ENCODE measurements around the gene TGFB2. TPM values are rescaled to one million over a fixed set of nuclear protein-coding genes. Genes with fewer than 3 reads are reported as not detected.

Gene TGFB2
- total RNA-seq, 1 donor from 2014 or later, result 122 TPM

- DNase-seq (ENCODE audit: low read depth in 2 of 2), result peak; percentile 59 to 66
Measured at GRCh38 chr1:218384581-218384993, 39.5 kb downstream of the TGFB2 start.

- no peak for DNase-seq (ENCODE audit: low read depth in 2 of 2)
Measured at GRCh38 chr1:218388591-218388990, 43.5 kb downstream of the TGFB2 start.

- DNase-seq (ENCODE audit: low read depth in 2 of 2), result peak; percentile 32 to 38
Measured at GRCh38 chr1:218390618-218391017, 45.5 kb downstream of the TGFB2 start.

- DNase-seq (ENCODE audit: low read depth in 2 of 2), result no peak
Measured at GRCh38 chr1:218392780-218393179, 47.6 kb downstream of the TGFB2 start.

- DNase-seq (ENCODE audit: low read depth in 2 of 2), result no peak
Measured at GRCh38 chr1:218394416-218394815, 49.3 kb downstream of the TGFB2 start.

- no peak for DNase-seq (ENCODE audit: low read depth in 2 of 2)
Measured at GRCh38 chr1:218394989-218395388, 49.9 kb downstream of the TGFB2 start.

- DNase-seq (ENCODE audit: low read depth in 2 of 2), result no peak
Measured at GRCh38 chr1:218395916-218396315, 50.8 kb downstream of the TGFB2 start.

- peak in 1 of 2 donors; percentile 39 for DNase-seq (ENCODE audit: low read depth in 2 of 2)
Measured at GRCh38 chr1:218397752-218398339, 52.7 kb downstream of the TGFB2 start.

- DNase-seq (ENCODE audit: low read depth in 2 of 2), result no peak
Measured at GRCh38 chr1:218400624-218401023, 55.5 kb downstream of the TGFB2 start.

GRCh38 chr1:218401441-218401997 is 56.4 kb downstream of the TGFB2 start:
- DNase-seq (ENCODE audit: low read depth in 2 of 2), result no peak

GRCh38 chr1:218401998-218402785 is 57.1 kb downstream of the TGFB2 start:
- DNase-seq (ENCODE audit: low read depth in 2 of 2), result no peak

- DNase-seq (ENCODE audit: low read depth in 2 of 2), result no peak
Measured at GRCh38 chr1:218402786-218403120, 57.6 kb downstream of the TGFB2 start.

GRCh38 chr1:218403300-218403699 is 58.2 kb downstream of the TGFB2 start:
- no peak for DNase-seq (ENCODE audit: low read depth in 2 of 2)

- no peak for DNase-seq (ENCODE audit: low read depth in 2 of 2)
Measured at GRCh38 chr1:218407630-218408029, 62.5 kb downstream of the TGFB2 start.

- no peak for DNase-seq (ENCODE audit: low read depth in 2 of 2)
Measured at GRCh38 chr1:218408135-218408534, 63.0 kb downstream of the TGFB2 start.

GRCh38 chr1:218408942-218409341 is 63.8 kb downstream of the TGFB2 start:
- DNase-seq (ENCODE audit: low read depth in 2 of 2), result no peak

GRCh38 chr1:218409946-218410510 is 64.9 kb downstream of the TGFB2 start:
- peak in 1 of 2 donors; percentile 22 for DNase-seq (ENCODE audit: low read depth in 2 of 2)

- DNase-seq (ENCODE audit: low read depth in 2 of 2), result no peak
Measured at GRCh38 chr1:218411101-218411500, 66.0 kb downstream of the TGFB2 start.

GRCh38 chr1:218412171-218412570 is 67.0 kb downstream of the TGFB2 start:
- DNase-seq (ENCODE audit: low read depth in 2 of 2), result no peak

GRCh38 chr1:218413179-218413578 is 68.0 kb downstream of the TGFB2 start:
- DNase-seq (ENCODE audit: low read depth in 2 of 2), result no peak

GRCh38 chr1:218414060-218414728 is 69.1 kb downstream of the TGFB2 start:
- no peak for DNase-seq (ENCODE audit: low read depth in 2 of 2)

GRCh38 chr1:218415726-218416125 is 70.6 kb downstream of the TGFB2 start:
- no peak for DNase-seq (ENCODE audit: low read depth in 2 of 2)
